CD4-positive, alpha-beta T cell (primary cell): ENCODE measurements around the gene PVALEF. TPM values are rescaled to one million over a fixed set of nuclear protein-coding genes. Genes with fewer than 3 reads are reported as not detected.

Experiments
- ATAC-seq: fragments of 200-7000 bp; cut with Tn5 transposase; one replicate; pipeline ENCODE4 v1.10.0; 2022; ENCODE audit warnings: mild to moderate bottlenecking; ENCODE audit not compliant: poor library complexity
- CTCF ChIA-PET: fragments of 350-600 bp; sonication (Branson Sonifier 250); formaldehyde crosslinking; loops from one replicate; lab custom pipeline; 2021; ENCODE audit warnings: antibody characterized with exemption, inconsistent platforms; lab: Charles Lee
- POLR2A ChIA-PET: fragments of 350-600 bp; sonication (Branson Sonifier 250); formaldehyde crosslinking; loops from one replicate; lab custom pipeline; 2021; ENCODE audit warnings: antibody characterized with exemption, inconsistent platforms; lab: Charles Lee
- DNase-seq, 14 experiments: peaks; one replicate each; pipeline ENCODE4 v3.0.0-alpha.2; 2013 to 2020; ENCODE audit warnings: mixed read lengths in 2 of 14
- H3K27ac ChIP-seq, 2 donors: one replicate each; pipeline versions ENCODE4 v1.5.1 to v1.7.0; 2013; ENCODE audit warnings: low read length in 2 of 2, low read depth in 1 of 2, mild to moderate bottlenecking in 1 of 2
- H3K27me3 ChIP-seq, 2 experiments: 1 replicate in 1 of 2; 2 replicates in 1 of 2; pipeline versions ENCODE4 v1.6.1 to v1.7.0; 2013; ENCODE audit warnings: low read length in 2 of 2, control low read depth in 1 of 2, mild to moderate bottlenecking in 1 of 2, moderate library complexity in 1 of 2; ENCODE audit not compliant: insufficient read depth in 2 of 2, control insufficient read depth in 1 of 2
- H3K36me3 ChIP-seq: one replicate; pipeline ENCODE4 v1.6.1; 2013; ENCODE audit warnings: low read length, control low read depth; ENCODE audit not compliant: insufficient read depth
- H3K4me1 ChIP-seq: one replicate; pipeline ENCODE4 v1.6.1; 2013; ENCODE audit warnings: low read length, control low read depth; ENCODE audit not compliant: insufficient read depth
- H3K4me3 ChIP-seq: one replicate; pipeline ENCODE4 v1.5.1; 2013; ENCODE audit warnings: mild to moderate bottlenecking, low read length, moderate library complexity
- H3K9me3 ChIP-seq, 2 experiments: 1 replicate in 1 of 2; 2 replicates in 1 of 2; pipeline versions ENCODE4 v1.6.1 to v1.7.0; 2013; ENCODE audit warnings: low read length in 2 of 2, mild to moderate bottlenecking in 2 of 2, control low read depth in 1 of 2, moderate library complexity in 1 of 2; ENCODE audit not compliant: control insufficient read depth in 1 of 2, insufficient read depth in 1 of 2
- H3K27ac Mint-ChIP-seq: one replicate; pipeline ENCODE4 v1.8.0; 2020; ENCODE audit warnings: mixed read lengths
- H3K27me3 Mint-ChIP-seq: one replicate; pipeline ENCODE4 v1.8.0; 2021; ENCODE audit warnings: mixed read lengths
- H3K36me3 Mint-ChIP-seq: one replicate; pipeline ENCODE4 v1.8.0; 2021; ENCODE audit warnings: low read depth, mixed read lengths
- H3K4me1 Mint-ChIP-seq: one replicate; pipeline ENCODE4 v1.8.0; 2021; ENCODE audit warnings: low read depth, mixed read lengths
- H3K4me3 Mint-ChIP-seq: one replicate; pipeline ENCODE4 v1.8.0; 2020; ENCODE audit warnings: mild to moderate bottlenecking, mixed read lengths
- H3K9me3 Mint-ChIP-seq: one replicate; pipeline ENCODE4 v1.8.0; 2020; ENCODE audit warnings: mixed read lengths
- CTCF ChIP-seq: fragments of 200-600 bp; IDR thresholded peaks from one replicate; pipeline ENCODE4 v1.8.0; 2022; ENCODE audit warnings: antibody characterized with exemption, mild to moderate bottlenecking
- intact Hi-C, 2 experiments: fragments of 100-400 bp; cut with DNase I in 1 of 2; cut with micrococcal nuclease in 1 of 2; formaldehyde crosslinking; loops; one replicate each; pipeline versions ENCODE4 v1.15.1 to v1.9.0; 2023 to 2025; cut with DNase I, micrococcal nuclease
- total RNA-seq, 174 experiments: library from RNA in 2 of 174; stranded (reverse) in 2 of 174; gene quantifications; one replicate each; pipeline ENCODE4 v1.2.3 and lab custom pipeline; 2021 to 2026

Gene PVALEF
- total RNA-seq, 2 experiments from 2014 or later = not detected

DNA sequence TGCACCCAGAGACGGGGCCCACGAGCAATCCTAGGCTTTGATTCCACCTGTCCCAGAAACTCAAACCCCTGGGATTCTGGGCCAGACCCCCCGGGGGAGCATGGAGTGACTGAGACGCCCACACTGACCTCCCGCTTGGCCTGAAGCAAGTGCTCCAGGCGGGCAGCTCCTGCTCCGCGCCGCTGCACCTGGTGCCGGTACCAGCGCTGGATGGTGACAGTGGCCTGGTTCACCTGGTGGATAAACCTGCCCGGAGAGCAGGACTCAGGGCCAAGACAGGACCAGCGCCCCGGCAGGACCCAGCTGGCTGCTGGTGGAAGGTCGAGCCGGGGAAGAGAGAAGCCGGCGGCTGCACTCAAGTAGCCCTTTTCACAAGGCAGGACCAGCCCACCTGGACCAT lies 34.9 kb downstream of the PVALEF start:
- Histone ChIP-seq H3K9me3 (no peaks in the 10 kb centered on the region), H3K4me3 (no peak overlapping the region), H3K27me3 (no peaks in the 10 kb centered on the region), H3K36me3 (peaks cover 2% of the 10 kb centered on the region), H3K27ac (no peak overlapping the region), H3K4me1 (no peaks in the 10 kb centered on the region)
- no peak for TF ChIP-seq CTCF
- Mint-ChIP-seq H3K27me3 (no peaks in the 10 kb centered on the region), H3K4me3 (no peak overlapping the region), H3K36me3 (no peaks in the 10 kb centered on the region), H3K27ac (no peak overlapping the region), H3K9me3 (no peaks in the 10 kb centered on the region), H3K4me1 (no peaks in the 10 kb centered on the region)
- ChIA-PET CTCF (no interaction called here), POLR2A (no interaction called here)
- intact Hi-C loops = no loop called here
- ATAC-seq (no peak), DNase-seq (no peak)

- Histone ChIP-seq H3K4me1 (no peaks in the 10 kb centered on the region), H3K27me3 (no peaks in the 10 kb centered on the region), H3K27ac (no peak overlapping the region), H3K36me3 (peaks cover 2% of the 10 kb centered on the region), H3K9me3 (no peaks in the 10 kb centered on the region), H3K4me3 (no peak overlapping the region)
- ChIA-PET POLR2A (no interaction called here), CTCF (no interaction called here)
- no peak for TF ChIP-seq CTCF
- no peaks in the 10 kb centered on the region for H3K27me3 Mint-ChIP-seq
- no peaks in the 10 kb centered on the region for H3K4me1 Mint-ChIP-seq
- no peaks in the 10 kb centered on the region for H3K9me3 Mint-ChIP-seq
- ATAC-seq = peak; percentile 58
- intact Hi-C loops = no loop called here
- no peak overlapping the region for H3K27ac Mint-ChIP-seq
- H3K4me3 Mint-ChIP-seq = no peak overlapping the region
- H3K36me3 Mint-ChIP-seq = no peaks in the 10 kb centered on the region
- DNase-seq = peak in 3 of 14 experiments; percentile 21 to 56 (median 55)
Measured at GRCh38 chr17:81200695-81201580, 35.6 kb downstream of the PVALEF start.

- Mint-ChIP-seq H3K4me1 (no peaks in the 10 kb centered on the region), H3K9me3 (no peaks in the 10 kb centered on the region), H3K27ac (no peak overlapping the region), H3K27me3 (no peaks in the 10 kb centered on the region), H3K36me3 (no peaks in the 10 kb centered on the region), H3K4me3 (no peak overlapping the region)
- ChIA-PET POLR2A (no interaction called here), CTCF (no interaction called here)
- Histone ChIP-seq H3K4me3 (no peak overlapping the region), H3K27me3 (no peaks in the 10 kb centered on the region), H3K4me1 (no peaks in the 10 kb centered on the region), H3K27ac (no peak overlapping the region), H3K36me3 (peaks cover 2% of the 10 kb centered on the region), H3K9me3 (no peaks in the 10 kb centered on the region)
- ATAC-seq = no peak
- intact Hi-C loops = no loop called here
- TF ChIP-seq CTCF = no peak
- DNase-seq = no peak
Measured at GRCh38 chr17:81202318-81202717, 37.0 kb downstream of the PVALEF start.
